GM19455 (cell line): Measurements from ENCODE around the gene DLL3.

Experiments
- ATAC-seq: cut with Tn5 transposase; IDR thresholded peaks from one replicate; pipeline ENCODE4 v1.9.1; 2021; ENCODE audit not compliant: unreplicated experiment

Gene DLL3

GRCh38 chr19:39515551-39516191 is 16.9 kb downstream of the DLL3 start:
- ATAC-seq, result no peak

GRCh38 chr19:39516270-39516669 is 17.5 kb downstream of the DLL3 start:
- ATAC-seq, result no peak

GRCh38 chr19:39517432-39517831 is 18.7 kb downstream of the DLL3 start:
- ATAC-seq, result no peak

- ATAC-seq, result no peak
Measured at GRCh38 chr19:39518458-39518857, 19.7 kb downstream of the DLL3 start.

GRCh38 chr19:39518975-39519374 is 20.2 kb downstream of the DLL3 start:
- ATAC-seq, result no peak

- no peak for ATAC-seq
Measured at GRCh38 chr19:39520541-39521484, 22.1 kb downstream of the DLL3 start.

GRCh38 chr19:39524495-39524894 is 25.7 kb downstream of the DLL3 start:
- no peak for ATAC-seq

- no peak for ATAC-seq
Measured at GRCh38 chr19:39525205-39525604, 26.5 kb downstream of the DLL3 start.

GRCh38 chr19:39531834-39532232 is 33.1 kb downstream of the DLL3 start:
- ATAC-seq, result no peak

GRCh38 chr19:39532233-39533002 is 33.7 kb downstream of the DLL3 start, which contains the start of gene EID2B:
Gene EID2B, minus strand, starts transcription at chr19:39532852. Its CDS starts 50 bp downstream, at chr19:39532802.
- peak; percentile 75 for ATAC-seq

- no peak for ATAC-seq
Measured at GRCh38 chr19:39533003-39533512, 34.3 kb downstream of the DLL3 start.

- no peak for ATAC-seq
Measured at GRCh38 chr19:39533791-39534190, 35.0 kb downstream of the DLL3 start.

- no peak for ATAC-seq
Measured at GRCh38 chr19:39539165-39539517, 40.4 kb downstream of the DLL3 start.

- ATAC-seq, result peak; percentile 78
Measured at GRCh38 chr19:39539518-39540332, 41.0 kb downstream of the DLL3 start, which contains the start of gene EID2. Gene EID2, minus strand, starts transcription at chr19:39540161. Its CDS starts 82 bp downstream, at chr19:39540079.

- ATAC-seq, result no peak
Measured at GRCh38 chr19:39540333-39540673, 41.6 kb downstream of the DLL3 start.

- ATAC-seq, result no peak
Measured at GRCh38 chr19:39542206-39542605, 43.5 kb downstream of the DLL3 start.

- no peak for ATAC-seq
Measured at GRCh38 chr19:39543477-39543857, 44.7 kb downstream of the DLL3 start.

- ATAC-seq, result no peak
Measured at GRCh38 chr19:39544226-39544903, 45.6 kb downstream of the DLL3 start.

GRCh38 chr19:39544911-39545310 is 46.2 kb downstream of the DLL3 start:
- ATAC-seq, result no peak

GRCh38 chr19:39546599-39546998 is 47.9 kb downstream of the DLL3 start:
- ATAC-seq, result no peak
